ENCODE results near the gene VEGFA.

Gene VEGFA

DNA sequence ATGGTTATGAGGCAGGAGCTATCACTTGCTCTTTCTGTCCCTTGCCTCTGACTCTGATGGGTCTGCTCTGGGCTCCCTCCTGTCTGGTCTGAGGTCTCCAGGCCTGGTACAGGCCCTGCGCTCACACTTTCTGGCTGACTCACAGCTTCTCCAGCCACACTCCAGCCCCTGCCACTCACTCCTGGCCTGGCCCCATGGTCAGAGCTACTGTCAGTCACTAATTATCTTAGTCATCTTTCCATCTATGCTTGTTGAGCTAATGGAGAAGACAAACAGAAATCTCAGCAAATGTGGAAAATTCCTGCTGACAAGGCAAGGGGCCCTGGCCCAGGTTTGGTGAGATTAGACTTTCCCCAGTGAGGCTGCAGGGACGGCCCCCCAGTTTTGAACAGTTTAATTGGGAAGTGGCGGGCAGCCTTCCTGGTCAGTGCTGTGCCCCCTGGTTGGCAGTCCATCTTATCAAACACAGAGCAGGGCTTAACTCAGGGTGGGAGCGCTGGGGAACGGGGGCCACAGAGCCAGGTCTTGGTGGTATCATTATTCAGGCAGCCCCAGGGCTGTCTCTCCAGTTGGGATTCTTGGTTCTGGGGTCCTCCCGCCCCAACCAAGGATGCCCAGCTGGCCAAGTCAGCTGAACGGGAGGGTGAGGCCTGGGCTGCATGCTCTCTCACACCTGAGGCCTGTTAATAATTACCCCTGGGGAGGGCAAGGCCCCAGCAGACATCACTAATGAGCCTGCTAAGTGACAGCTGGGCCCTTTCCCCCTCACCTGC, 63.4 kb downstream of the VEGFA start:
- Histone ChIP-seq H3K4me1 (ENCODE audit: control insufficient read depth in 5 of 5, insufficient read depth in 5 of 5, low read length in 5 of 5) (peaks cover 0 to 11% (median 8%) of the 10 kb centered on the region in 5 donors), H3K36me3 (ENCODE audit: control insufficient read depth in 5 of 5, insufficient read depth in 5 of 5, low read length in 5 of 5) (no peaks in the 10 kb centered on the region), H3K9me3 (ENCODE audit: control insufficient read depth in 5 of 5, low read length in 5 of 5) (no peaks in the 10 kb centered on the region), H3K27me3 (ENCODE audit: control insufficient read depth in 5 of 5, insufficient read depth in 4 of 5, low read length in 5 of 5) (peaks cover 0 to 3% (median 0%) of the 10 kb centered on the region in 5 donors), H3K27ac (ENCODE audit: low read depth, low read length) (no peak overlapping the region), H3K9ac (ENCODE audit: low read length in 5 of 5) (no peak overlapping the region), H3K4me3 (ENCODE audit: low read depth in 1 of 5, low read length in 5 of 5) (no peak overlapping the region)

DNA sequence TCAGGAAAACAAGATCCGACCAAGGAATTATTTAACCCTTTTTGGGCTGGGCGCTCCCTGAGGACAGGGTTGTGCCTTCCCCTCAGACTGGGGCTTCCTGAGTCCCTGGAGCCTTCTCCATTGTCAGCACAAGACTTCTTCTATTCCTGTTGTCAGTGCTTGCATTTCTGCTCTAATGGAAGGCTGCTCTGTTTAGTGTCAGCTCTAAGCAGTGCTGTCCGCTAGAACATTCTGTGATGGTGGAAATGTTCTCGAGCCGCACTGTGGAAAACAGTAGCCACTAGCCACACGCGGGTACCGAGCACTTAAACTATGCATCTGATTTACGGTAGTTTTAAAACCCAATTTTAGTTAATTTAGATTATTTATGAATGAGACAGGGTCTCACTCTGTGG, 64.0 kb downstream of the VEGFA start:
- Histone ChIP-seq H3K4me1 (ENCODE audit: control insufficient read depth in 5 of 5, insufficient read depth in 5 of 5, low read length in 5 of 5) (peaks cover 0 to 17% (median 13%) of the 10 kb centered on the region in 5 donors), H3K9me3 (ENCODE audit: control insufficient read depth in 5 of 5, low read length in 5 of 5) (no peaks in the 10 kb centered on the region), H3K27me3 (ENCODE audit: control insufficient read depth in 5 of 5, insufficient read depth in 4 of 5, low read length in 5 of 5) (peaks cover 0 to 3% (median 0%) of the 10 kb centered on the region in 5 donors), H3K4me3 (ENCODE audit: low read depth in 1 of 5, low read length in 5 of 5) (no peak overlapping the region), H3K27ac (ENCODE audit: low read depth, low read length) (no peak overlapping the region), H3K36me3 (ENCODE audit: control insufficient read depth in 5 of 5, insufficient read depth in 5 of 5, low read length in 5 of 5) (no peaks in the 10 kb centered on the region), H3K9ac (ENCODE audit: low read length in 5 of 5) (no peak overlapping the region)

- no peak overlapping the region for H3K4me3 ChIP-seq (ENCODE audit: low read depth in 1 of 5, low read length in 5 of 5)
- peaks cover 0 to 19% (median 13%) of the 10 kb centered on the region in 5 donors for H3K4me1 ChIP-seq (ENCODE audit: control insufficient read depth in 5 of 5, insufficient read depth in 5 of 5, low read length in 5 of 5)
- peaks cover 0 to 3% (median 0%) of the 10 kb centered on the region in 5 donors for H3K27me3 ChIP-seq (ENCODE audit: control insufficient read depth in 5 of 5, insufficient read depth in 4 of 5, low read length in 5 of 5)
- no peaks in the 10 kb centered on the region for H3K36me3 ChIP-seq (ENCODE audit: control insufficient read depth in 5 of 5, insufficient read depth in 5 of 5, low read length in 5 of 5)
- no peaks in the 10 kb centered on the region for H3K9me3 ChIP-seq (ENCODE audit: control insufficient read depth in 5 of 5, low read length in 5 of 5)
- no peak overlapping the region for H3K27ac ChIP-seq (ENCODE audit: low read depth, low read length)
- H3K9ac ChIP-seq (ENCODE audit: low read length in 5 of 5), result no peak overlapping the region
These were observed 64.6 kb downstream of the VEGFA start for GRCh38 chr6:43834528-43835155.

DNA sequence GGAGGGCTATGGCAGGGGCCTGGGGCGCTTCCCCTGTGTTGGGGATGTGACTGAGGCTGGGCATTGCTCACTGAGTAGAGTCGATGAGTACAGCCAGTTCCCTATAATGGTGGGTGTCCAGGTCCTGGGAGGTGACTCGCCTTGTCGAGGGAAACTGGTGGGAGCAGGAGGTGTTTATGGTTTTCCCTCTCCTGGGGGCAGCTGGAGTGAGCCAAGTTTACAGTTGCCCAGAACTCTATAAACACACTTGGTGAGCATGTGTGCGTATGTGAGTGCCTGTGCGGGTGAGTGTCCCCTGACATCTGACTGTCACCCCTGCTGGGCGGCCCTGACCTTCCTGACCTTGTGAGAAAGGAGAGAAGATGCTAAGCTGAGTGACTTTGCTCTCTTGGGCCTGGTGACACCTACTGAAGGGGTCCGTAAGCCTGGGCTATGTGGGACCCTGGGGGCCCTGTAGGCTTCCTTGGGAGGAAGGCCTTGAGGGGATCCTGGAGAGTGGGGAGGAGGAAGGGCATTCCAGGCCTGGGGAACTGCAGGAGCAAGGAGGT, 65.9 kb downstream of the VEGFA start:
- H3K9ac ChIP-seq (ENCODE audit: low read length in 5 of 5), result no peak overlapping the region
- no peaks in the 10 kb centered on the region for H3K9me3 ChIP-seq (ENCODE audit: control insufficient read depth in 5 of 5, low read length in 5 of 5)
- no peaks in the 10 kb centered on the region for H3K36me3 ChIP-seq (ENCODE audit: control insufficient read depth in 5 of 5, insufficient read depth in 5 of 5, low read length in 5 of 5)
- H3K27me3 ChIP-seq (ENCODE audit: control insufficient read depth in 5 of 5, insufficient read depth in 4 of 5, low read length in 5 of 5), result peaks cover 0 to 3% (median 0%) of the 10 kb centered on the region in 5 donors
- H3K27ac ChIP-seq (ENCODE audit: low read depth, low read length), result no peak overlapping the region
- no peak overlapping the region for H3K4me3 ChIP-seq (ENCODE audit: low read depth in 1 of 5, low read length in 5 of 5)
- H3K4me1 ChIP-seq (ENCODE audit: control insufficient read depth in 5 of 5, insufficient read depth in 5 of 5, low read length in 5 of 5), result peaks cover 0 to 19% (median 13%) of the 10 kb centered on the region in 5 donors

All from subcutaneous abdominal adipose tissue (tissue), 5 donors.